G401 (cell line): ENCODE measurements around the gene EML1. TPM values are rescaled to one million over a fixed set of nuclear protein-coding genes. Genes with fewer than 3 reads are reported as not detected.

Source experiments
- DNase-seq: peaks from one replicate; pipeline ENCODE4 v3.0.0-alpha.2; 2015; ENCODE audit warnings: low spot score
- in situ Hi-C: cut with HindIII; loops from 2 replicates; pipeline ENCODE4 v1.10.0; 2016; ENCODE audit warnings: low sequenced_read_pairs, mixed read lengths
- total RNA-seq: library from RNA; depleted of rRNA; stranded (reverse); fragments of >200 nt; shearing (Covaris generic); gene quantifications from 2 replicates; pipeline ENCODE4 v1.2.3, GENCODE V29; 2014; rRNA removed

Gene EML1
- total RNA-seq, result 19.2 and 23.5 TPM in 2 replicates

DNA sequence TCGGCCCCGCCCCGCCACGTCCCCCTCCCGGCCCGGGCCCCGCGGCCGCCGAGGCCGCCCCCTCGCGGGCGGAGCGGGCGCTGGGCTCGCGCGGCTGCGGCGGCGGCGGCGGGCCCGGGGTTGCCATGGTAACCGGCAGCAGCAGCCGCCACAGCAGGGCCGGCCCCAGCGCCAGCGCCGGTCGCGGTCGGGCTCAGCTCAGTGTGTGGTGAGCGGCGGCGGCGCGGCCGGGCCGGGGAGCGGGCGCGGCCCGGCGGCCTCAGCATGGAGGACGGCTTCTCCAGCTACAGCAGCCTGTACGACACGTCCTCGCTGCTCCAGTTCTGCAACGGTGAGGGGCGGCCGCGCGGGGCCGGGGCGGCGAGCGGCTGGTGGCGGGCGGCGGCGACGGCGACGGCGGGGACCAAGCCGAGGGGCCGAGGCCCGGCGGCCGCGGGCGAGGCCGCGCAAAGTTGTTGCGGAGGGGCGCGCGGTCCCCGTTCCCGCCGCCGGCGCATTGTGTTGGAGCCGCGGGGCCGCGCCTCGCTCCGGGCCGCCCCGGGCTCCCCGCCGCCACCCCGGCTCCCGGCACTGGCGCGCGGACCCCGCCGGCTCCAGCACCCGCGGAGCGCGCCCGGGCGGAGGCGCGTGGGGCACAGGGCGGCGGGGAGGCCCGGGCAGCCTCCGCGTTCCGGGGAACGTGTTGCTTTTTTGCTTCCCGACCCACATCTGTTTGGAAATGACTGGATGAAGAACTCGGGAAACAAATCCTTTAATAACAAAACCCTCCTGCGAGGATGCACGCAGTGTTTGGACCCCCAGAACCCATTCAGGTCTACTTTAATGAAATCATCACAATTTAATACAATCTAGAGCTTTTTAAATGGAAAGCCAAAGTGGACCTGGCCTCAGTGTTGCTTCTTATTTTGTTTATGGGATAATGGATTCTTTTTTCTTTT, at the start of gene EML1:
Gene EML1, plus strand, starts transcription at position 201 of the 938 bp plus-strand sequence. Its CDS starts 64 bp downstream, at position 265.
- peak; percentile 67 for DNase-seq
- in situ Hi-C loops, result no loop called here

DNA sequence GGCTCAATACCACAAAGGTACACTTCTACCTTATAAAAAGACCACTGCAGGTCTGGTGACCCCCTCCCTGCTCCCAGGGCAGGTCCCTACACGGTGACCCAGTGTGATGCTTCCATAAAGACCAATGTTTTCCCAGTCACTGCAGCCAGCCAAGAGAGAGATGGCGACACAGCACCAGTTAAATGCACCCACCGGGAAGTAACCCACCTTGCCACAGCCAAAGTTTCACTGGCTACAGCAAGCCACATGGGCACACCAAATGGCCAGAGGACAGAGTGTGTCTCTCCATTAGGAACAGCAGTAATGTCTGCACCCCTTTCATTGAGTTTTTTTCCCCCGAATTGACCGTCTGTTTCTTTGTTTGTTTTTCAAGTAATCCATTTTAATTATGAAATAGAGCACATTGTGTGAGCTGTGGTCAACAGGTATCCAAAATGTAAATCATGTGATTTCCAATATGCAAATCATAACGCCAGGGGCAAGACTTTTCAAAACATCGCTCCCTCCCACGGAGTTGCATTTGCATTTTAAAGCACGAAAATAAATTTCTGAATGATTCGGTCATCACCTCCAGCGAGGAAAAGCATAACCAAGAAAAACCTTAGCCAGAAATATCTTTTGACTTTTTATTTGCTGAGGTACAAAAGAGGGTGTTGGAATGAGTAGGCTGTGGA, 48.9 kb upstream of the EML1 start:
- DNase-seq, result no peak

DNA sequence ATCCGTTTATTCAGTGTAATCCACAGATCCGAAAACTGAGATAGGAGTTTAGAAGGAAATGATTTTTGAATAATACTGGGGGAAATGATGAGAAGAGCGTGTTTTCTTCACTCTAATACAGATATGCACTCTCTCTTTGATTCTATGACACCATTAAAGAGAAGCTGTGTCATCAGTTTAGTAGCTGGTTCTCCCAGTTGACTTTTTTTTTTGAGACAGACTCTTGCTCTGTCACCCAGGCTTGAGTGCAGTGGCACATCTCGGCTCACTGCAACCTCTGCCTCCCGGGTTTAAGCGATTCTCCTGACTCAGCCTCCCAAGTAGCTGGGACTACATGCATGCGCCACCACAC, 48.4 kb upstream of the EML1 start:
- in situ Hi-C loops, result no loop called here
- no peak for DNase-seq

More for the DNA sequence above, 48.9 kb upstream of the EML1 start:
- in situ Hi-C loops, result no loop called here

DNA sequence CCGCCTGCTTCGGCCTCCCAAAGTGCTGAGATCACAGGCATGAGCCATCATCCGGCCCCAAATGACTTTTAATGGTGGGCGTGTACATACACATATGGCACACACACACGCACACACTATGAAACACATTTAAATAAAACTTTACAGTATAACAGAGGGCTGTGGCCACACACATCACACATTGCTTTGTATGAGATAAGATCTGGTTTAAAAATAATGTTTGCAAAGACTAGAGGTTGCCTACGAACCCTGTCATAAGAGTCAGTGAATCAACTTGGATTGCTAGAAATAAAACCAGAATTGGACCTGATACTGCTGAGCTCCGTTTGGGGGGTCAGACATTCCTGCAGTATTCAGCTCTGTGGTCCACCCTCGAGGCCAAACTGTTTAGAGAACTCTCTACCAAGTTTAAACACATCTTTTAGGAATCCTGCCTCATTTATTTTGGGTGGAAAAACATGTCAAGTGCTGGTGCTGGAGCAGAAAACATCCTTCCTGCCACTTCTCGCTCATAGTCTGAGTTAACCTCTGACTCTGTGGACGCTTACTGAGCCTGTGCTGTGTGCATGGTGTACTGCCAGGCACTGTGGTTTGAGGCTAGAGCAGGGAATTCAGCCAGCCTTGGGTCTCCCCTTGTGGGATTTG, 47.8 kb upstream of the EML1 start:
- DNase-seq, result no peak

GRCh38 chr14:99747167-99747566, 46.0 kb upstream of the EML1 start:
- in situ Hi-C loops, result no loop called here

More for the DNA sequence above, 47.8 kb upstream of the EML1 start:
- in situ Hi-C loops, result no loop called here

DNA sequence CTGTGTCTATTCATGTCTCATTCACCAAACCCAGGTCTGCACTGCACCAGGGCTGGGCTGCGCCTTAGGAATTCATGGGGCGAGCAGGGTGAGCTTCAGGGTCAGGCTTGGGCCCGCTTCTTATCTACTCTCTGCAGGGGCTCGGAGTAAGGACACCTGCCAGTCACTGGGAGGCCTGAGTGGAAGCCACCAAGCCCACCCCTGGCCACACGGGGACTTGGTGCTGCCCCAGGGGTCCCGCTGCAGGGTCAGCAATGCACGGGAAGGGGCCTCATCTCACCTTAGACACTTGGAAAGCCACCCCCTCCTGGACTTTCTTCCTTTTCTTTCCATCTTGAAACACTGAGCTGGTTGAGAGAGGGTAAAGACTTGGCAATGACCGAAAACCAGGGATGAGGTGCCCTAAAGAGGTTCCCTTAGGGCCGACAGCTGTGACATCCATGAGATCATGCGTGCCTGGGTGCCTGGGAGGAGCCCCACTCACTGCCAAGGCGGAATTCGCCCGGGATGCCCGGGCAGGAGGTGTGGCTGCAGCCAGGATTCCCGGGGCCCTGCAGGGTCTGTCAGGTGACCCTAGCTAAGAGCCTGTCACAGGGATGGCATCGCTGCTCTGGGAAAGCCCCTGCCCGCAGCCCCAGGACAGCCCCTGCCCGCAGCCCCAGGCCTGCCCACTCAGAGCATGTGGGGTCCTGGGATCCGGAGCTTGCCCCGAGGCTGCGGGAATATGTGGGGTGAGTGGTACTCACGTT, 45.5 kb upstream of the EML1 start:
- in situ Hi-C loops, result no loop called here
- no peak for DNase-seq

More at GRCh38 chr14:99747167-99747566, 46.0 kb upstream of the EML1 start:
- DNase-seq, result no peak

- in situ Hi-C loops, result no loop called here
- DNase-seq, result no peak
Measured at GRCh38 chr14:99748529-99748928, 44.7 kb upstream of the EML1 start.

DNA sequence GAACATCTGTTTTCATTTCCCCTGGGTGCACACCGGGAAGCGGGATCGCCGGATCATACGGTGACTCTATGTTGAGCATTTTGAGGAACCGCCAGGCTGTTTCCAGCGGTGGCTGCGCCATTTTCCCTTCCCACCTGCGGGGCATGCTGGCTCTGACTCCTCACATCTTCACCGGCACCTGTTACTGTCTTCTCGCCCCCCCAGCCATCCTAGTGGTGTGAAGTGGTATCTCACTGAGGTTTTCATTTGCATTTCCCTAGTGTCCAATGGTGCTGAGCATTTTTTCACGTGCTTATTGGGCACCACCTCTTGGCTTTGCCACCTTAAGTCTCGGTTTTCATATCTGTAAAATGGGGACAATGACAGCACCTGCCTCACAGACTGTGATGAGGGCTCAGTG, 44.1 kb upstream of the EML1 start:
- DNase-seq, result no peak
- in situ Hi-C loops, result no loop called here

- in situ Hi-C loops, result no loop called here
- no peak for DNase-seq
Measured at GRCh38 chr14:99749763-99750715, 43.2 kb upstream of the EML1 start.

DNA sequence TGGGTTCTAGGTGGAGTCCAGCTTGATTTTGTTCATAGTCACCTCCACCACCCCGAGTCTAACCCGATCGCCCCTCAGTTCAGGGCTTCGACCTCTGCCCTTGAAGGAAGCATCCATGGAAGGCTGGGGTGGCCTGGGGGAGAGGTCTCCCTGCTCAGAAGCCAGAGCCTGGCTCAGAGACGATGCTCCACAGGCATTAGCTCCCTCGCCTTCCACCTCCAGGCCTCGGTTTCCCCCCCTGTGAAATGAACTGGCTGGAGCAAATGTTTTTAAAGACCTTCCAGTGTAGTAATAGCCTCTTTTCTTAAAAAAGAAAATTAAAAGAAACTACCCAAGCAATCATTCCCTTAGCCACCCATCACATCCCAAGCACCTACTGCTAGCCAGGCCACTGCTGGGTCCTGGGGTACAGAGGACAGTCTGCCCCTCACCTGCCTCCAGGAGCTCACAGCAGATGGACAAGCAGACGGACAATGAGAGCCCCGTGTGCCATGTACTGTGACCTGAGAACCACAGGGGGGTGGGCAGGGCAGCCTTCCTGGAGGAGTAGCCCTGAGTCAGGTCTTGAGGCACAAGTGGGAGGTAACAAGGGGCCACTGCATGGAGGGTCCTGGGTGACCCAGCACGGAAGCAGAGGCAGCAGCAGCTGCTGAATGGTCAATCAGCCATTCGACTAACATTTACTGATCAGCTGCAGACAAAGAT, 42.3 kb upstream of the EML1 start:
- DNase-seq, result no peak
- in situ Hi-C loops, result no loop called here

DNA sequence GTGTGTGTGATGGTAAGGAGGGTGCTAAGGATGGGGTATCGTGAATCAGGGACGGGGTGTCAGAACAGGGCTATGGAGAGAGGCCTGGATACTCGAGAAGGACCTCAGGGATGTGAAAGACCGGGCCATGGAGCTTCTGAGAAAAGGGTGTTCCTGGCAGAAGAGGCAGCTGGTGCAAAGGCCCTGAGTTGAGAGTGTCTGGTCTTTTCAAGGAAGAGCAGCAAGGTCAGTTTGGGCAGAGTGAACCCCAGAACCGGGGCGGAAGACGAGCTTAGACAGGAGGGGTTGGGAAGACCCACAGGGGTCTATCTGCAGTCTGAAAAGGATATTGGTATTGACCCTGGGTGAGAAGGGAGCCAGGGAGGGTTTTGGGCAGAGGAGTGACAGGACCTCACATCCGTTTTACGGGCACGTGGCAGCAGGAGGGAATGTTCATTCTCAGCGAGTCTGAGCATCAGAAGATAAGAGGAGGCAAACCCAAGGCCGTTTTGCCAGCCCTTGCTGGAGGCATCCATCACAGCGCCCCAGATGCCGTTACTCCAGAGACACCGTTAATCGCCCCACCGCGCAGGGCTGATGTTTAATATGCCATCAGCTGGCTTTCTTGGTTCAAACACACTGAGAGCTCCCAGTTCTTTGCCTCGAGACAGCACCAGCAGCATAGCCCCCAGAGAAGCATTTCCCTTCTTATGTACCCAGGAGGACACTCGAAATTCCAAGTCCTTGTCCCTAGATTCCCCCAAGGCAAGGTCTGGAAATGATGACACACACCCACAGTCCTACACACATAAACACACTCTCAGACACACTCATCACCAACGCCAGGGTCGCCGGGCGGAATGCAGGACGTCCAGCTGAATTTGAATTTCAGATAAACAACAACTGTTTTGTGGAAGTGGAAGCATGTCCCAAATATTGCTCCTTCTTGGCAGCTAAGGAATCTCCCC, 41.4 kb upstream of the EML1 start:
- no peak for DNase-seq
- in situ Hi-C loops, result no loop called here

DNA sequence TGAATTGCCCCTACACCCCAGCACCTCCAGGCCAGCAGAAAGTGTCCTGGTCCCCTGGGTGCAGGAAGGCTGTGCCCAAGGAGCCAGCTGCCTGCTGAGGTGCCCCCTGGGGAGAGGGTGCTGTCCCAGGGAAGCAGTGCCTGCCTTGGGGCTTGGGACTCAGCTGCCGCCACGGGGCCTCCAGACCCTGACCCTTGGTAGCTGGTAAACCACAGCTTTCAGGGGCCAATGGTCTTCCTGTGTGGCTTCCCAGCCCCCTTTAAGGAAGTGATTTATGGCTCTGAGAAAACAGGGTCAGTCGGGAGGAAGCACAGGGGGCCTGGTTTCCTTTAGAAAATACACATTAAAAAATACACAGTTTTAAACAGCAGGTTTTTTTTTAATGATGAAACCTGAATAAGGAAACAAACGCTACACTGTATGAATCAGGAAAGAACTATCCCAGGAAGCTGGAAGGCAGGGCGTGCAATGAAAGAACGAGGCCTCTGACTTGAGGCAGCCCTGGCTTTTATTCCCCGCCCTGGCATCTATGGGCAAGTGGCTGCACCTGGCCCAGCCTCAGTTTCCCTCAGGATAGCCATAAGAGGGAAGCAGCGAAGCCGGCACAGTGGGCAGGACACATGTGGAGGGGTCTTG, 40.6 kb upstream of the EML1 start:
- in situ Hi-C loops, result no loop called here
- DNase-seq, result no peak

GRCh38 chr14:99753225-99754140, 39.7 kb upstream of the EML1 start:
- no peak for DNase-seq

GRCh38 chr14:99754141-99755067, 38.8 kb upstream of the EML1 start:
- no peak for DNase-seq
- in situ Hi-C loops, result no loop called here

More at GRCh38 chr14:99753225-99754140, 39.7 kb upstream of the EML1 start:
- in situ Hi-C loops, result no loop called here
